Measurements from ENCODE around the gene MAB21L3. TPM values are rescaled to one million over a fixed set of nuclear protein-coding genes. Genes with fewer than 3 reads are reported as not detected.
A peak's percentile ranks its signal among the peaks of the same experiment; 100 is the strongest.

Gene MAB21L3
- total and polyA plus RNA-seq, 2 of the 13 experiments (the other 11 are each of a cell fraction or from before 2014, with no cell fraction given) = 0.55 to 4.1 TPM

DNA sequence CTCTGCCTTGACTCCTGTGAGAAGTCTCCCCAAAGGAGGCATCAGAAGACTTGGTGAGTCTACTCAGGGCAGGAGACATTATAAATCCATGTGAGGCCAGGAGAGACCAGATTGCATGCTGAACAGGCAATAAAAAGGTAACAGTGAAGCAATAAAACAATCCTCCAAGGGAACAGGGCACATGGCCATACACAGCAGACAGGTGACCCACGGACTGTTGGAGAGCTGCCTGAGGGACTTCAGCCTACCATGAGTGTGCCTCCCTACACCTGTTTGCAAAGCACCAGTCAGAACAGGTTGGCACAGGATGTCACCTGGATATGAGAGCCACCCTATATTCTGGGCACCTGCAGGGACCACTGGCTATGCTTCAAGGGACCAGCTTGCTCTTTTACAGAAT, 67.6 kb downstream of the MAB21L3 start (continued):
- TF ChIP-seq, protein P1, sequence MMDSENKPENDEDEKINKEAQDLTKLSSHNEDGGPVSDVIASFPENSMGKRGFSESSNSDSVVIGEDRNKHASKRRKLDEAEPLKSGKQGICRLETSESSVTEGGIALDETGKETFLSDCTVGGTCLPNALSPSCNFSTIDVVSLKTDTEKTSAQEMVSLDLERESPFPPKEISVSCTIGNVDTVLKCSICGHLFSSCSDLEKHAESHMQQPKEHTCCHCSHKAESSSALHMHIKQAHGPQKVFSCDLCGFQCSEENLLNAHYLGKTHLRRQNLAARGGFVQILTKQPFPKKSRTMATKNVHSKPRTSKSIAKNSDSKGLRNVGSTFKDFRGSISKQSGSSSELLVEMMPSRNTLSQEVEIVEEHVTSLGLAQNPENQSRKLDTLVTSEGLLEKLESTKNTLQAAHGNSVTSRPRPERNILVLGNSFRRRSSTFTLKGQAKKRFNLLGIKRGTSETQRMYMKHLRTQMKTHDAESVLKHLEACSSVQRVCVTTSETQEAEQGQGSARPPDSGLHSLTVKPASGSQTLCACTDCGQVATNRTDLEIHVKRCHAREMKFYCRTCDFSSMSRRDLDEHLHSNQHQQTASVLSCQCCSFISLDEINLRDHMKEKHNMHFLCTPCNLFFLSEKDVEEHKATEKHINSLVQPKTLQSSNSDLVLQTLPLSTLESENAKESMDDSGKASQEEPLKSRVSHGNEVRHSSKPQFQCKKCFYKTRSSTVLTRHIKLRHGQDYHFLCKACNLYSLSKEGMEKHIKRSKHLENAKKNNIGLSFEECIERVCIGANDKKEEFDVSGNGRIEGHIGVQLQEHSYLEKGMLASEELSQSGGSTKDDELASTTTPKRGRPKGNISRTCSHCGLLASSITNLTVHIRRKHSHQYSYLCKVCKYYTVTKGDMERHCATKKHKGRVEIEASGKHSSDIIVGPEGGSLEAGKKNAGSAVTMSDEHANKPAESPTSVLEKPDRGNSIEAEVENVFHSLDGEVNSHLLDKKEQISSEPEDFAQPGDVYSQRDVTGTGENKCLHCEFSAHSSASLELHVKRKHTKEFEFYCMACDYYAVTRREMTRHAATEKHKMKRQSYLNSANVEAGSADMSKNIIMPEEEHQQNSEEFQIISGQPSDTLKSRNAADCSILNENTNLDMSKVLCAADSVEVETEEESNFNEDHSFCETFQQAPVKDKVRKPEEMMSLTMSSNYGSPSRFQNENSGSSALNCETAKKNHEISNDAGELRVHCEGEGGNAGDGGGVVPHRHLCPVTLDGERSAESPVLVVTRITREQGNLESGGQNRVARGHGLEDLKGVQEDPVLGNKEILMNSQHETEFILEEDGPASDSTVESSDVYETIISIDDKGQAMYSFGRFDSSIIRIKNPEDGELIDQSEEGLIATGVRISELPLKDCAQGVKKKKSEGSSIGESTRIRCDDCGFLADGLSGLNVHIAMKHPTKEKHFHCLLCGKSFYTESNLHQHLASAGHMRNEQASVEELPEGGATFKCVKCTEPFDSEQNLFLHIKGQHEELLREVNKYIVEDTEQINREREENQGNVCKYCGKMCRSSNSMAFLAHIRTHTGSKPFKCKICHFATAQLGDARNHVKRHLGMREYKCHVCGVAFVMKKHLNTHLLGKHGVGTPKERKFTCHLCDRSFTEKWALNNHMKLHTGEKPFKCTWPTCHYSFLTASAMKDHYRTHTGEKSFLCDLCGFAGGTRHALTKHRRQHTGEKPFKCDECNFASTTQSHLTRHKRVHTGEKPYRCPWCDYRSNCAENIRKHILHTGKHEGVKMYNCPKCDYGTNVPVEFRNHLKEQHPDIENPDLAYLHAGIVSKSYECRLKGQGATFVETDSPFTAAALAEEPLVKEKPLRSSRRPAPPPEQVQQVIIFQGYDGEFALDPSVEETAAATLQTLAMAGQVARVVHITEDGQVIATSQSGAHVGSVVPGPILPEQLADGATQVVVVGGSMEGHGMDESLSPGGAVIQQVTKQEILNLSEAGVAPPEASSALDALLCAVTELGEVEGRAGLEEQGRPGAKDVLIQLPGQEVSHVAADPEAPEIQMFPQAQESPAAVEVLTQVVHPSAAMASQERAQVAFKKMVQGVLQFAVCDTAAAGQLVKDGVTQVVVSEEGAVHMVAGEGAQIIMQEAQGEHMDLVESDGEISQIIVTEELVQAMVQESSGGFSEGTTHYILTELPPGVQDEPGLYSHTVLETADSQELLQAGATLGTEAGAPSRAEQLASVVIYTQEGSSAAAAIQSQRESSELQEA (CRISPR knock-in tag; IDR thresholded peaks at IDR 0.05; ENCODE audit: not compliant biosample characterization) = no peak
- TF ChIP-seq SPEN (CRISPR knock-in tag; IDR thresholded peaks at IDR 0.05; ENCODE audit: low read depth) (no peak), ZFAT (CRISPR knock-in tag; conservative IDR thresholded peaks at IDR 0.05) (no peak), NFYC (CRISPR knock-in tag; IDR thresholded peaks at IDR 0.05) (no peak), EHMT2 (IDR thresholded peaks at IDR 0.05; ENCODE audit: borderline replicate concordance, low read depth, low read length) (no peak), ZNF737 (CRISPR knock-in tag; IDR thresholded peaks at IDR 0.05; ENCODE audit: borderline replicate concordance) (0 out of 2 replicates have a peak, but pooled peaks have one; percentile 32)
- TF ChIP-seq, protein P2, sequence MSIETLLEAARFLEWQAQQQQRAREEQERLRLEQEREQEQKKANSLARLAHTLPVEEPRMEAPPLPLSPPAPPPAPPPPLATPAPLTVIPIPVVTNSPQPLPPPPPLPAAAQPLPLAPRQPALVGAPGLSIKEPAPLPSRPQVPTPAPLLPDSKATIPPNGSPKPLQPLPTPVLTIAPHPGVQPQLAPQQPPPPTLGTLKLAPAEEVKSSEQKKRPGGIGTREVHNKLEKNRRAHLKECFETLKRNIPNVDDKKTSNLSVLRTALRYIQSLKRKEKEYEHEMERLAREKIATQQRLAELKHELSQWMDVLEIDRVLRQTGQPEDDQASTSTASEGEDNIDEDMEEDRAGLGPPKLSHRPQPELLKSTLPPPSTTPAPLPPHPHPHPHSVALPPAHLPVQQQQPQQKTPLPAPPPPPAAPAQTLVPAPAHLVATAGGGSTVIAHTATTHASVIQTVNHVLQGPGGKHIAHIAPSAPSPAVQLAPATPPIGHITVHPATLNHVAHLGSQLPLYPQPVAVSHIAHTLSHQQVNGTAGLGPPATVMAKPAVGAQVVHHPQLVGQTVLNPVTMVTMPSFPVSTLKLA (IDR thresholded peaks at IDR 0.05) = peak; percentile 20; the same call in 1 of the 2 replicates
